ENCODE results near the gene CTNNA3.
"Not testable (repeated sequence)": the region's sequence is repeated elsewhere in the genome, so short reads cannot be mapped to it uniquely, and the experiment has no call there.

The CTNNA3 gene

GRCh38 chr10:67541411-67541810 lies 154.6 kb downstream of the CTNNA3 start:
- H3K9ac ChIP-seq (ENCODE audit: low read length) = no peak overlapping the region
- H3K4me1 ChIP-seq (ENCODE audit: control insufficient read depth, insufficient read depth, low read length) = no peaks in the 10 kb centered on the region
- H3K4me3 ChIP-seq (ENCODE audit: low read length) = no peak overlapping the region
- no peaks in the 10 kb centered on the region for H3K9me3 ChIP-seq (ENCODE audit: control insufficient read depth, low read length)
- DNase-seq (ENCODE audit: low read depth) = no peak
- no peaks in the 10 kb centered on the region for H3K36me3 ChIP-seq (ENCODE audit: control insufficient read depth, insufficient read depth, low read length, severe bottlenecking)
- no peaks in the 10 kb centered on the region for H3K27me3 ChIP-seq (replicated peaks; ENCODE audit: control insufficient read depth, insufficient read depth, low read length)

- no peaks in the 10 kb centered on the region for H3K9me3 ChIP-seq (ENCODE audit: control insufficient read depth, low read length)
- no peaks in the 10 kb centered on the region for H3K4me1 ChIP-seq (ENCODE audit: control insufficient read depth, insufficient read depth, low read length)
- H3K27me3 ChIP-seq (replicated peaks; ENCODE audit: control insufficient read depth, insufficient read depth, low read length) = no peaks in the 10 kb centered on the region
- H3K36me3 ChIP-seq (ENCODE audit: control insufficient read depth, insufficient read depth, low read length, severe bottlenecking) = no peaks in the 10 kb centered on the region
- no peak for DNase-seq (ENCODE audit: low read depth)
- no peak overlapping the region for H3K4me3 ChIP-seq (ENCODE audit: low read length)
- H3K9ac ChIP-seq (ENCODE audit: low read length) = no peak overlapping the region
These were observed 156.7 kb downstream of the CTNNA3 start for GRCh38 chr10:67539312-67539711.

- Histone ChIP-seq H3K9me3 (ENCODE audit: control insufficient read depth, low read length) (no peaks in the 10 kb centered on the region), H3K9ac (ENCODE audit: low read length) (no peak overlapping the region), H3K27me3 (replicated peaks; ENCODE audit: control insufficient read depth, insufficient read depth, low read length) (no peaks in the 10 kb centered on the region), H3K4me1 (ENCODE audit: control insufficient read depth, insufficient read depth, low read length) (no peaks in the 10 kb centered on the region), H3K4me3 (ENCODE audit: low read length) (no peak overlapping the region), H3K36me3 (ENCODE audit: control insufficient read depth, insufficient read depth, low read length, severe bottlenecking) (no peaks in the 10 kb centered on the region)
- DNase-seq (ENCODE audit: low read depth) = no peak
These were observed 158.1 kb downstream of the CTNNA3 start for GRCh38 chr10:67537906-67538305.

- Histone ChIP-seq H3K4me3 (ENCODE audit: low read length) (no peak overlapping the region), H3K9ac (ENCODE audit: low read length) (no peak overlapping the region), H3K4me1 (ENCODE audit: control insufficient read depth, insufficient read depth, low read length) (no peaks in the 10 kb centered on the region), H3K27me3 (replicated peaks; ENCODE audit: control insufficient read depth, insufficient read depth, low read length) (no peaks in the 10 kb centered on the region), H3K36me3 (ENCODE audit: control insufficient read depth, insufficient read depth, low read length, severe bottlenecking) (no peaks in the 10 kb centered on the region), H3K9me3 (ENCODE audit: control insufficient read depth, low read length) (no peaks in the 10 kb centered on the region)
- DNase-seq (ENCODE audit: low read depth) = no peak
These were observed 162.6 kb downstream of the CTNNA3 start for GRCh38 chr10:67533376-67533775.

GRCh38 chr10:67530990-67531389 lies 165.0 kb downstream of the CTNNA3 start:
- not testable (repeated sequence) for H3K4me3 ChIP-seq (ENCODE audit: low read length); H3K9ac ChIP-seq (ENCODE audit: low read length); H3K9me3 ChIP-seq (ENCODE audit: control insufficient read depth, low read length); H3K36me3 ChIP-seq (ENCODE audit: control insufficient read depth, insufficient read depth, low read length, severe bottlenecking); DNase-seq (ENCODE audit: low read depth); H3K4me1 ChIP-seq (ENCODE audit: control insufficient read depth, insufficient read depth, low read length); H3K27me3 ChIP-seq (replicated peaks; ENCODE audit: control insufficient read depth, insufficient read depth, low read length)

- Histone ChIP-seq H3K27me3 (replicated peaks; ENCODE audit: control insufficient read depth, insufficient read depth, low read length) (no peaks in the 10 kb centered on the region), H3K9me3 (ENCODE audit: control insufficient read depth, low read length) (no peaks in the 10 kb centered on the region), H3K4me1 (ENCODE audit: control insufficient read depth, insufficient read depth, low read length) (no peaks in the 10 kb centered on the region), H3K4me3 (ENCODE audit: low read length) (no peak overlapping the region), H3K9ac (ENCODE audit: low read length) (no peak overlapping the region), H3K36me3 (ENCODE audit: control insufficient read depth, insufficient read depth, low read length, severe bottlenecking) (no peaks in the 10 kb centered on the region)
- peak; percentile 66 for DNase-seq (ENCODE audit: low read depth)
These were observed 168.6 kb downstream of the CTNNA3 start for GRCh38 chr10:67527351-67527750.

- no peaks in the 10 kb centered on the region for H3K27me3 ChIP-seq (replicated peaks; ENCODE audit: control insufficient read depth, insufficient read depth, low read length)
These were observed 174.4 kb downstream of the CTNNA3 start for GRCh38 chr10:67521546-67521945.

GRCh38 chr10:67520924-67521520 lies 175.0 kb downstream of the CTNNA3 start:
- H3K4me3 ChIP-seq (ENCODE audit: low read length) = no peak overlapping the region
- no peaks in the 10 kb centered on the region for H3K9me3 ChIP-seq (ENCODE audit: control insufficient read depth, low read length)
- peak; percentile 79 for DNase-seq (ENCODE audit: low read depth)
- H3K9ac ChIP-seq (ENCODE audit: low read length) = no peak overlapping the region
- H3K36me3 ChIP-seq (ENCODE audit: control insufficient read depth, insufficient read depth, low read length, severe bottlenecking) = no peaks in the 10 kb centered on the region
- no peaks in the 10 kb centered on the region for H3K27me3 ChIP-seq (replicated peaks; ENCODE audit: control insufficient read depth, insufficient read depth, low read length)
- no peaks in the 10 kb centered on the region for H3K4me1 ChIP-seq (ENCODE audit: control insufficient read depth, insufficient read depth, low read length)

More at GRCh38 chr10:67521546-67521945, 174.4 kb downstream of the CTNNA3 start:
- DNase-seq (ENCODE audit: low read depth) = no peak
- H3K9me3 ChIP-seq (ENCODE audit: control insufficient read depth, low read length) = no peaks in the 10 kb centered on the region
- no peaks in the 10 kb centered on the region for H3K4me1 ChIP-seq (ENCODE audit: control insufficient read depth, insufficient read depth, low read length)
- H3K9ac ChIP-seq (ENCODE audit: low read length) = no peak overlapping the region
- H3K36me3 ChIP-seq (ENCODE audit: control insufficient read depth, insufficient read depth, low read length, severe bottlenecking) = no peaks in the 10 kb centered on the region
- H3K4me3 ChIP-seq (ENCODE audit: low read length) = no peak overlapping the region

- Histone ChIP-seq H3K36me3 (ENCODE audit: control insufficient read depth, insufficient read depth, low read length, severe bottlenecking) (no peaks in the 10 kb centered on the region), H3K4me3 (ENCODE audit: low read length) (no peak overlapping the region), H3K9ac (ENCODE audit: low read length) (no peak overlapping the region), H3K9me3 (ENCODE audit: control insufficient read depth, low read length) (no peaks in the 10 kb centered on the region), H3K27me3 (replicated peaks; ENCODE audit: control insufficient read depth, insufficient read depth, low read length) (no peaks in the 10 kb centered on the region), H3K4me1 (ENCODE audit: control insufficient read depth, insufficient read depth, low read length) (no peaks in the 10 kb centered on the region)
- no peak for DNase-seq (ENCODE audit: low read depth)
These were observed 176.6 kb downstream of the CTNNA3 start for GRCh38 chr10:67519434-67519833.

GRCh38 chr10:67518756-67519155 lies 177.2 kb downstream of the CTNNA3 start:
- Histone ChIP-seq H3K9me3 (ENCODE audit: control insufficient read depth, low read length) (no peaks in the 10 kb centered on the region), H3K4me3 (ENCODE audit: low read length) (no peak overlapping the region), H3K27me3 (replicated peaks; ENCODE audit: control insufficient read depth, insufficient read depth, low read length) (no peaks in the 10 kb centered on the region), H3K4me1 (ENCODE audit: control insufficient read depth, insufficient read depth, low read length) (no peaks in the 10 kb centered on the region), H3K9ac (ENCODE audit: low read length) (no peak overlapping the region), H3K36me3 (ENCODE audit: control insufficient read depth, insufficient read depth, low read length, severe bottlenecking) (no peaks in the 10 kb centered on the region)
- DNase-seq (ENCODE audit: low read depth) = no peak

GRCh38 chr10:67518043-67518442 lies 178.0 kb downstream of the CTNNA3 start:
- Histone ChIP-seq H3K27me3 (replicated peaks; ENCODE audit: control insufficient read depth, insufficient read depth, low read length) (no peaks in the 10 kb centered on the region), H3K36me3 (ENCODE audit: control insufficient read depth, insufficient read depth, low read length, severe bottlenecking) (no peaks in the 10 kb centered on the region), H3K4me1 (ENCODE audit: control insufficient read depth, insufficient read depth, low read length) (no peaks in the 10 kb centered on the region), H3K9me3 (ENCODE audit: control insufficient read depth, low read length) (no peaks in the 10 kb centered on the region), H3K4me3 (ENCODE audit: low read length) (no peak overlapping the region), H3K9ac (ENCODE audit: low read length) (no peak overlapping the region)
- no peak for DNase-seq (ENCODE audit: low read depth)

- H3K4me1 ChIP-seq (ENCODE audit: control insufficient read depth, insufficient read depth, low read length) = no peaks in the 10 kb centered on the region
- H3K27me3 ChIP-seq (replicated peaks; ENCODE audit: control insufficient read depth, insufficient read depth, low read length) = no peaks in the 10 kb centered on the region
- no peak overlapping the region for H3K9ac ChIP-seq (ENCODE audit: low read length)
- DNase-seq (ENCODE audit: low read depth) = peak; percentile 28
- no peaks in the 10 kb centered on the region for H3K36me3 ChIP-seq (ENCODE audit: control insufficient read depth, insufficient read depth, low read length, severe bottlenecking)
- no peaks in the 10 kb centered on the region for H3K9me3 ChIP-seq (ENCODE audit: control insufficient read depth, low read length)
- no peak overlapping the region for H3K4me3 ChIP-seq (ENCODE audit: low read length)
These were observed 189.3 kb downstream of the CTNNA3 start for GRCh38 chr10:67506757-67507091.
